ENCODE results near the gene SH3RF3. TPM values are rescaled to one million over a fixed set of nuclear protein-coding genes. Genes with fewer than 3 reads are reported as not detected.

Gene SH3RF3
- total and polyA plus RNA-seq, 10 of the 15 experiments (the other 5 are each of a cell fraction or from before 2014, with no cell fraction given) = 0.08 to 8.8 (median 2.3) TPM

DNA sequence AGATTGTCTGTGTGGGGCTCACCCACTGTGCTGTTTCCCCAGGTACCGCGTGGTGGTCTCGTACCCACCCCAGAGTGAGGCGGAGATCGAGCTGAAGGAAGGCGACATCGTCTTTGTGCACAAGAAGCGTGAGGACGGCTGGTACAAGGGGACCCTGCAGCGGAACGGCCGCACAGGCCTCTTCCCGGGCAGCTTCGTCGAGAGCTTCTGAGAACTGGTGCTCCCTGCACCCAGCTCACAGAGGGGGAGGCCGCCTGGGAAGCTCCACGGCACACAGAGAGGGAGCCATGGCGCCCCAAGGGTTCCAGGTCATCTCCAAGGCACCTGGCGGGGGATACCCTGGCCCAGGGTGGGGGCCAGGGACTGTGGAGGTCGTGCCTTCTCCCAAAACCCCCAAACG, 372.5 kb downstream of the SH3RF3 start (continued):
- TF ChIP-seq, protein P1, sequence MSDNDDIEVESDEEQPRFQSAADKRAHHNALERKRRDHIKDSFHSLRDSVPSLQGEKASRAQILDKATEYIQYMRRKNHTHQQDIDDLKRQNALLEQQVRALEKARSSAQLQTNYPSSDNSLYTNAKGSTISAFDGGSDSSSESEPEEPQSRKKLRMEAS (IDR thresholded peaks at IDR 0.05; ENCODE audit: low read depth, low read length) = no peak
- TF ChIP-seq PML (IDR thresholded peaks at IDR 0.05; ENCODE audit: low read length) (no peak), BMI1 (IDR thresholded peaks at IDR 0.05; ENCODE audit: borderline replicate concordance) (no peak), CEBPB (IDR thresholded peaks at IDR 0.05; ENCODE audit: borderline replicate concordance in 1 of 2, low read depth in 2 of 2, low read length in 2 of 2) (no peak), KLF5 (IDR thresholded peaks at IDR 0.05; ENCODE audit: partially characterized antibody) (no peak), ZNF622 (IDR thresholded peaks at IDR 0.05) (no peak), SPI1 (IDR thresholded peaks at IDR 0.05; ENCODE audit: borderline replicate concordance, insufficient read depth, low read depth, low read length) (no peak), ZNF207 (IDR thresholded peaks at IDR 0.05; ENCODE audit: borderline replicate concordance) (no peak)
- TF ChIP-seq, protein P2, sequence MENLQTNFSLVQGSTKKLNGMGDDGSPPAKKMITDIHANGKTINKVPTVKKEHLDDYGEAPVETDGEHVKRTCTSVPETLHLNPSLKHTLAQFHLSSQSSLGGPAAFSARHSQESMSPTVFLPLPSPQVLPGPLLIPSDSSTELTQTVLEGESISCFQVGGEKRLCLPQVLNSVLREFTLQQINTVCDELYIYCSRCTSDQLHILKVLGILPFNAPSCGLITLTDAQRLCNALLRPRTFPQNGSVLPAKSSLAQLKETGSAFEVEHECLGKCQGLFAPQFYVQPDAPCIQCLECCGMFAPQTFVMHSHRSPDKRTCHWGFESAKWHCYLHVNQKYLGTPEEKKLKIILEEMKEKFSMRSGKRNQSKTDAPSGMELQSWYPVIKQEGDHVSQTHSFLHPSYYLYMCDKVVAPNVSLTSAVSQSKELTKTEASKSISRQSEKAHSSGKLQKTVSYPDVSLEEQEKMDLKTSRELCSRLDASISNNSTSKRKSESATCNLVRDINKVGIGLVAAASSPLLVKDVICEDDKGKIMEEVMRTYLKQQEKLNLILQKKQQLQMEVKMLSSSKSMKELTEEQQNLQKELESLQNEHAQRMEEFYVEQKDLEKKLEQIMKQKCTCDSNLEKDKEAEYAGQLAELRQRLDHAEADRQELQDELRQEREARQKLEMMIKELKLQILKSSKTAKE (IDR thresholded peaks at IDR 0.05; ENCODE audit: low read depth, poor library complexity, severe bottlenecking) = no peak

DNA sequence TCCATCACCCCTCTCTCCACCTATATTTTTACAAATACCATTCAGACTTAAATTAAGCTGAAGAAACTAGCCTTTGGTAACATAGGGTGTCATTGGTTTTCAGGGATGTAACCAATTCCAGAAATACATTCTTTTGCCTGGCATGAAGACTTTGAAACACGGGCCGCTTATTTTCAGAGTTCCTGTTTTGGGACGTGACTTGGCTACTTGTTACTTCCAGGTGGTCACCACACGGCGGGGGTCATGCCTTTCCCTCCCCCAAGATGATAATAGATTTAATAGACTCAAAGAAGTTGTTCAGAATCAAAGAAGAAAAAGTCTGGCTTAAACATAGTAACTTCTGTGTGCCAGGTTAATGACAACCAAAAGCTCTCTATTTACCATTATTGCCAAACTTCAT, 374.2 kb downstream of the SH3RF3 start:
- in situ Hi-C loops (cut with MboI) (no loop called here), intact Hi-C loops (cut with micrococcal nuclease; ENCODE audit: unreplicated experiment) (no loop called here)
- RAD21 ChIA-PET (ENCODE audit: unreplicated experiment) = no interaction called here
- POLR2A ChIA-PET = no interaction called here
- H3K4me1 ChIP-seq (ENCODE audit: control insufficient read depth, insufficient read depth, low read length) = peaks cover 9% of the 10 kb centered on the region
- H3K36me3 ChIP-seq (ENCODE audit: control insufficient read depth in 2 of 2, insufficient read depth in 2 of 2, low read length in 1 of 2) = no peaks in the 10 kb centered on the region
- no peak overlapping the region for H3K9ac ChIP-seq (ENCODE audit: control insufficient read depth, insufficient read depth, low read length)
- H3K4me3 ChIP-seq = no peak overlapping the region
- no TSS peak for BruUV-seq (replicated peaks)
- H3K9me3 ChIP-seq (replicated peaks; ENCODE audit: control insufficient read depth, insufficient read depth, low read length) = no peaks in the 10 kb centered on the region
- H4K20me1 ChIP-seq (ENCODE audit: control insufficient read depth, insufficient read depth) = no peaks in the 10 kb centered on the region
- DNase-seq (ENCODE audit: low read depth, low spot score) = no peak
- ATAC-seq = no peak
- no peak for TF ChIP-seq NBN (IDR thresholded peaks at IDR 0.05)
- WGBS (ENCODE audit: insufficient coverage, insufficient replicate concordance, low lambda C conversion rate, missing lambda C conversion rate) = 48% methylated on average over 5 of the region's 5 CpGs
- H3K4me2 ChIP-seq (ENCODE audit: control insufficient read depth, insufficient read depth) = no peak overlapping the region
- H3K27ac ChIP-seq (ENCODE audit: control insufficient read depth, insufficient read depth) = no peak overlapping the region
- no peak overlapping the region for H2AFZ ChIP-seq (ENCODE audit: control insufficient read depth, low read depth, low read length)
- no peaks in the 10 kb centered on the region for H3K79me2 ChIP-seq (ENCODE audit: control insufficient read depth, insufficient read depth, low read length)
- H3K27me3 ChIP-seq (replicated peaks in 1 of 2; ENCODE audit: control insufficient read depth in 2 of 2, insufficient read depth in 2 of 2, low read length in 1 of 2) = no peaks in the 10 kb centered on the region
- no peak for FAIRE-seq
- SMC1A ChIA-PET (ENCODE audit: uncharacterized antibody, unreplicated experiment) = interaction anchor here (1.4 kb wide), 1 partner anchor 11 kb away, joined by 5 read pairs; no protein-coding TSS in a partner anchor
- CTCF ChIA-PET = no interaction called here

All from GM12878 (cell line).